DMS153 (cell line): ENCODE results near the gene ABCA1.
"Not testable (repeated sequence)": the region's sequence is repeated elsewhere in the genome, so short reads cannot be mapped to it uniquely, and the experiment has no call there.

Experiments used
- DNase-seq: peaks from one replicate; lab custom pipeline; 2025; lab: John Stamatoyannopoulos, UW

ABCA1 gene

GRCh38 chr9:104950838-104951237, 22.9 kb upstream of the ABCA1 start:
- no peak for DNase-seq

DNA sequence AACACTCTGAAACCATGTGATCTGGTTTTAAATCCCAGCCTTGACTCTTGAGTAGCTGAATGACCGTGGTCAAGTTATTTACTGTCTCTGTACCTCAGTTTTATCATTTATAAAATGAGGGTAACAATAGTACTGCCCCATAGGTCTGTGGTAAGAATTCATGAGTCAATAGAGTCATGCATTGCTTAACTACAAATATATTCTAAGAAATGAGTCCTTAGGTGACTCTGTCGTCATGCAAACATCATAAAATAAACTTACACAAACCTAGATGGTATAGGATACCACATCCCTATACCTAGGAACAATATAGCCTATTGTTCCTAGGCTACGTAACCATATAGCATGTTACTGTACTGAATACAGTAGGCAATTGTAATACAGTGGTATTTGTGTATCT, 20.3 kb upstream of the ABCA1 start:
- no peak for DNase-seq

GRCh38 chr9:104944871-104945270, 16.9 kb upstream of the ABCA1 start:
- no peak for DNase-seq

GRCh38 chr9:104944356-104944755, 16.4 kb upstream of the ABCA1 start:
- no peak for DNase-seq

GRCh38 chr9:104941597-104941996, 13.6 kb upstream of the ABCA1 start:
- no peak for DNase-seq

- no peak for DNase-seq
These were observed 8.3 kb upstream of the ABCA1 start for GRCh38 chr9:104936291-104936690.

DNA sequence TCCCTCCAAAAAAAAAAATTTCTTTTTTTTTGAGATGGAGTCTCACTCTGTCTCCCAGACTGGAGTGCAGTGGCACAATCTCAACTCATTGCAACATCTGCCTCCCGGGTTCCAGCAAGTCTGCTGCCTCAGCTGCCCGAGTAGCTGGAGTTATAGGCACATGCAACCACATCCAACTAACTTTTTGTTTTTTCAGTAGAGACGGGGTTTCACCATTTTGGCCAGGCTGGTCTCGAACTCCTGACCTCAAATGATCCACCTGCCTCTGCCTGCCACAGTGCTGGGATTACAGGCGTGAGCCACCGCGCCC, 7.5 kb upstream of the ABCA1 start:
- DNase-seq, result not testable (repeated sequence)

DNA sequence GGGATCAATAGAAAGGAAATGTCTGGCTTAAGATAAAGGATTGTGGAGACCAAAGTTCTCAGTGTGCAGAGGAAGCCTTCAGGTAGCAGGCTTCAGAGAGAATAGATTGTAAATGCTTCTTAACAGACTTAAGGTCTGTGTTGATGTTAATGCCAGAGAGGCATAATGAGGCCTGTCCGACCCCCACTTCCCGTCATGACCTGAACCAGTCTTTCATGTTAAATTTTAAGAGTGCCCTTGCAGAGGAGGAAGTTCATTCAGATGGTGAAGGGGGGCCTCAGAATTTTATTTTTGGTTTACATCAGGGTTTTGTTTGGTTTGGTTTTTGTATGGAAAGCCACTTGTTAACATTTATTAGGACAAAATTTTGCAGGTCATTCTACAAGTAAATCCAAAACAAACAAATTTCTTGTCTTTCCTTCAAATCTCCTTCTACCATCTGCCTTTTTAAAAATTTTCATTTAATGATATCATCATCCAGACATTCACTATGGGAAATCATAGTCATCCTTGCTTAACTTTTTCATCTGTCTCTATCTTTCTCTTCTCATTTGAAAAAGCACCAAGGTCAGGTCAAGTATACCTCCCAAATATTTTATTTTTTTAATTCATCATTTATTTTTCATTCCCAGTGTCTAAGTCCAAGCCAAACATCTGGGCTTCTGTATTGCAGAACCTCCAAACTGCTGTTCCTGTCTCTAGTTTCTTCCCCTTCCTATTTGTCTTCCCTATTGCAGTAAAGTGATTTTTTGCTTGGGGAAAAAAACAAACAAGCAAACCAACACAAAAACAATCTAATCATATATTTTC, 6.9 kb upstream of the ABCA1 start:
- no peak for DNase-seq

DNA sequence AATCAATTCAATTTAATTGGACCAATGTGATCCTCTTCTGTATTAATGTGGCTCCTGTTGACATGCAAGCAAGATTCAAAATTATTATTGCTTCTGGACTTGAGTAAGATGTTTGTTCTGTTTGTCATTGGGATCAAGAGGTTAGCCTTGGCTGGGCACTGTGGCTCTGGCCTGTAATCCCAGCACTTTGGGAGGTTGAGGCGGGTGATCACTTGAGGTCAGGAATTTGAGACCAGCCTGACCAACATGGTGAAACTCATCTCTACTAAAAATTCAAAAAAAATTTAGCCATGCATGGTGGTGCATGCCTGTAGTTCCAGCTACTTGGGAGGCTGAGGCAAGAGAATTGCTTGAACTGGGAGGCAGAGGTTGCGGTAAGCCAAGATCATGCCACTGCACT, 5.1 kb upstream of the ABCA1 start:
- not testable (repeated sequence) for DNase-seq

DNA sequence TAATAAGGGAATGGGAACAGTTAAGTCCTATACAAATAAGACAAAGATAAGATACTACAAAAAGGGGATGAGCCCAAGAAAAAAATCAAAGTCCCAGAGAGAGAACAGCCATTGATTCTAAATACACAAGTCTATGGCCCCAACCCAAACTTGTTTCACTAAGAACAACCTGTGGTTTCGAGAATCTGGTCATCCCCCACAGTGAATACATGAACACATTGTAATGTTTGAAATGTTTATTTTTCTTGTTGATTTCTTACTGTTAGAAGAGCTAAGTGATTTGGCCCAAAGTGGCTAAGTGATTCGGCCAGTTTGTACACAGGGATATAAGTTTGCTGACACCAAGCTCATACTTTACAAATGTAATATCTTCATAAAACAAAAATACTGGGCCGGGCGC, 3.3 kb upstream of the ABCA1 start:
- no peak for DNase-seq

DNA sequence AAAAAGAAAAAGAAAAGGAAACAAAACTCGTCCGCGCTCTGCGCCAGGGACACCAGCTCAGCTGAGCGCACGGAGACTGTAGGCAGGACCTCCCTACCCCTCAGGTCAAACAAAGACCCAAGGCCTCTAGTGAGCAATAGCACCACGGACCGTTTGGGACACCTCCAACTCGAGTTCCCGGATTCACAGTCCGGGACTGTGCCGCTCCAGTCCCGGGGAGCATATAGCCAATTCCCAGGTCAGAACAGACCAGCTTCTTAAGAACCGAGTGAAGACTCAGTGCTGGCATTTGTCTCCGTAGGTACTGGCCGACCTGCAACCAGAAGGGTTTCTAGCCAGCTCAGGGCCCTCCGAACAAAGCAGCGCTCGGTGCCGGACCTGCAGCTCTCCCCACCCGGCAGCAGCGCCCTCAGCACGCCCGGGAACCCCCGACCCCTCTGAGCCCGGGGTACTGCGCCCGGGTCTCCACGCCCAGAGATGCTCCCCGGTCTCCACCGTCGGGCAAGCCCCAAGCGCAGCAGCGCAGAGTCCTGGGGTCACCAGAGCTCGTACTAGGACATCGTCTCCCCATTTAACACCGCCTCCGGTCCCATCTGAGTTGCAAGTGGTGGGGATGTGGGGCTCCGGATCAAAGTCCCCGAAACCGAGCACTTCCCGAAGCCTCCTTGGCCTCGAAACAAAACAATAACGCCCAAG, 591 bp downstream of the ABCA1 start:
- DNase-seq, result peak; percentile 6

DNA sequence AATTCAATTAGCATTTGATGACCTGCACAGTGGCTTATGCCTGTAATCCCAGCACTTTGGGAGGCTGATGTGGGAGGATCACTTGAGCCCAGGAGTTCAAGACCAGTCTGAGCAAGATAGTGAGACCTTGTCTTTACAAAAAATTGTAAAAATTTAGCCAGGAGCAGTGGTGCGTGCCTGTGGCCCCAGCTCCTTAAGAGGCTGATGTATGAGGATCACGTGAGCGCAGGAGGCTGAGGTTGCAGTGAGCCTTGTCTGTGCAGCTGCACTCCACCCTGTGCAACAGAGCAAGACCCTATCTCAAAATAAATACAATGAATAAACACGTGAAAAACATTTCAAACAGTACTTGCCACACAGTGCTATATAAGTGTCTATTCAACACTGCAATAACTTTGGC, 4.2 kb downstream of the ABCA1 start:
- no peak for DNase-seq

DNA sequence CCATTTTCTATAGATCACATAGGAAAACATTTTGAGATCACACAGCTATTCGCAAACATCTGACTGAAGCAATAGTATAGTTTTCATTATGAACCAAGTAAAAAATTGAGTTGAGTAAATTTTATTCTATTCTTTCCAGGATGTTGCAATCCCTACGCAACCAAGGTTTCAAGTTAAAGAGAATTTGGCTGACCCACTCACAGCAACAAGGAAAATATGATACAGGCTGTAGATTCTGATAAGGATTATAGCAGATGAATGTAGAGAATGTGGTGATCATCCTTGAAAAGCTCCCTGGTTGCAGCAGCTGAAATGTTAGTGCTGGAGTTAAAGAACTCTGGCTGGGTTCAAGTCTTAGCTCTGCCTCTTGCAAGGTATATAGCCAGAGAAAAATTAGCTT, 4.7 kb downstream of the ABCA1 start:
- no peak for DNase-seq

DNA sequence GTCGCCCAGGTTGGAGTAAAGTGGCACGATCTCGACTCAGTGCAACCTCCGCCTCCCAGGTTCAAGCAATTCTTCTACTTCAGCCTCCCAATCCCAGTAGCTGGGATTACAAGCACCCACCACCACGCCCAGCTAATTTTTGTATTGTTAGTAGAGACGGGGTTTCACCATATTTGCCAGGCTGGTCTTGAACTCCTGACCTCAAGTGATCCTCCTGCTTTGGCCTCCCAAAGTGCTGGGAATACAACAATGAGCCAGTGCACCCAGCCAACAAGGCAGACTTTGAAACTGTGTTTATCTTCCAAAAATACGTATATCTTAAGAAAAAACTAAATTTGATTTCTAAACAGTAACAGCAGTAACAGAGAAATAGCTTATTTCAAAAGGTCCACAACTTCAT, 5.2 kb downstream of the ABCA1 start:
- not testable (repeated sequence) for DNase-seq

DNA sequence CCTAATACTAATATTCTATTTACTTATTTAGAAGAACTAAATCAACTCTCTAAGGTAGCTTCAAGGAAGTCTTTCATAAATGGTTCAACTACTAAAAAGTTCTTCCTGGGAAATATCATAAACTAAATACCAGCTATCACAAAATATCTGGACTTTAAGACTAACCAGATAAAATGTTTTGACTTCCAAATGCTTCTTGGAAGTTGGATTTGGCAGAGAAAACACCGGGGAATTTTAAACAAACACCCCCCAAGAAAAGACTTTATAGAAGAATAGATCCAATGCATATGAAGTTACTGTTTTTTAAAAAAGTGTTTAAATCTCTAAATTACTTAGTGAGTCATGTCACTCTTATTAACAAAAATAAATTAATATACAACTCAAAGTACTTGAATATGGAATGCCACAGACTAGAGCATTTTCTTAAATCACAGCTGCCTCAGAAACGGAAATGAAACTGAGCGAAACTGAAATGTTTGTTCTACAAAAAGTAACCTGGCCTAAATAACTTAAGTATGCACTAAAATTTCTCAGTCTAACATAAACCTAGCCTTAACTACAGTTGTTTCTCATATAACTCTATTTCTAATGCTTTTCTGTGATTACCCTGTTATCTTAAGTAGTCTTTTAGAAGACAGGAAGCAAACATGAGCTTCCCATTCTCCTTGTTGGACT, 6.8 kb downstream of the ABCA1 start:
- DNase-seq, result no peak

DNA sequence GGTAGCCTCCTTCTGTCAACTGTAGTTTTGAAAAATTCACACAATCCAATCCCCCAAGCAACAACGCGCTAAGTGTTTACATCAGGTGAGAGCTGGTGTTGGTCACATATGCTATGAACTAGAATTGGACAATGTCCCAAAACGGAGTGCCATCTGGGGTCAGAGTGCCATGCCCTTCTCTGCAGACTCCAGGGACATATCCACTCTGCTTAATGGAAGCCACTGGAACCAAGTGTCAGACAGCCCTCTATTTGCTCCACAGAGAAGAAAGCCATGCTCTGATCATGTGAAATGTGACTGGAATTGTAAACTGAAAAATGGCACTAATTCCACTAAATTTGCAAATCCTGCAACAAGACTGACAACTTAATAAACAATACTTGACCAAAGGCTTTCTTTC, 12.2 kb downstream of the ABCA1 start:
- no peak for DNase-seq

DNA sequence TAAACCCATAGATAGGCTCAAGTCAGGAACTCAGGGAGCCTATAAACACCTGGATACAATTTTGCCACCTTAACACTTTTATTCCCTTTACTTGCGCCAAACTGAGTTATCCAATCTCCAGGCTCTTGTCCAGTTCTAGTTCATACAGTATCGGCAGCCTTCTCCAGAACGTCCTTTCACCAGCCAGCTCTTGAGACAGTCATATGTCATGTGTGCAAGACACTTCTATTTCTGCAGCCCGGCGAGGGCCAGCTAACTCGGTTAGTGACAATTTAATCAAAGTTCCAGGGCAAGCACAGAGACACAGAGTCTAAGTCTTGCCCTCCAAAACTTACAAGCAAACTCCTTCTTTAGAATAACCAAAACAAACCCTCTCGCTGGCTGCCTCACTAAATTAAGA, 12.9 kb downstream of the ABCA1 start:
- DNase-seq, result no peak

DNA sequence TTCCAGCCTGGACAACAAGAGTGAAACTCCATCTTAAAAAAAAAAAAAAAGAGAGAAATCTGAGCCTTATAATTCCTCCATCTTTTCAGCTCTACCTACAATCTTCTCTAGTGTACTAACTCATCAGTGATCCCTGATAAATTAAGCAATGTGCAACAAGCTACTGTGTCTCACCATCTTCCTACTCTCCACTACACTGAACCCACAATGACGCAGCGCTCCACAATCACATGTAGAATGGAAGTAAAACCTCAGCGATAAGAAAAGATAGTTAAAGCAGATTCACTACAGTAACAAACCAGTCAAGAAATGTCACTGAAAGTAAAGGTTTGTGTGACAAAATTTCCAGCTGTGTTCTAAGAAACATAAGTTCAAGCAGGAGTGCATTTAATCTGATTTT, 13.5 kb downstream of the ABCA1 start:
- no peak for DNase-seq

DNA sequence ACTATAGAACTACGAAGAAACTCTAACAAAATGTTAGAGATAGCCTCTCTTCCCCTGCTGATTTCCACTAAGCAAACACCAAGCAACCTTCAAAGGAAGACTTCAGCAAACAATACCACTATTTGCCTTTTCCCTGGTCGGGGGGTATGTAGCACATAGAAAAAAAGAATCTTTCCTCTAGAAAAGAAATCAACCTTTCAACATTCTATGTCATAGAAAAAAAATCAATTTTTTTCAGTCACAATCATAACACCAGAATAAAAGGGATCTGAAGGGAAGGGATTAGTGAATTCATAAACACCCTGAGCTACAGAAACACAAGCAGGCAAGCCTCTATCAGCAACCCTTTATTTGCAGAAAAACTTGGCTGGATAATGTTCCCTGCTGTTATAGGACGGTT, 15.3 kb downstream of the ABCA1 start:
- no peak for DNase-seq

DNA sequence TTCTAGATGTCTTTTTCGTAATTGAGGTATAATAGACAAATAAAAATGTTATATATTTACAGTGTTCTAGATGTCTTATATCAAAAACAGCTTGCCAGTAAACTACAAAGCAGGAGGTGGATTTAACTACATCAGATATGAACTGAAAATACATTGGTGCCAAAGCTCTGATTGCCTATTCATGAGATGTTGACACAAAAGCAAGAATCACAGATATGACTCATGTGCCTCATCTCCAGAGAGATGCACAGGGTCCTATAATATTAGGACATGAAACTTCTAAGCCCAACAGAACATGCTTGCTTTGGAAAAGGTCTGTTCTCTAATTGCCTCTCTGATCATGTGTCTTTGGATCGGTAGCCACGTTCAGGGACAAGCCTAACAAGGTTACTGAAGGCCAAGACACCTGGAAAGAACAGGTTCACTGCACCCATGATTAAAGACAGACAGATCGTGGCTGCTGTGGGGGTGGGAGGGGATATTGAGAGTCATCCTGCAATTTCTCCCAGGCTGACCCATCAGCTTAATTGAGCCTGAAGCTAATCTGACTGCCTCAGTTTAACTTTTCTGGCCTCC, 16.8 kb downstream of the ABCA1 start:
- DNase-seq, result no peak

DNA sequence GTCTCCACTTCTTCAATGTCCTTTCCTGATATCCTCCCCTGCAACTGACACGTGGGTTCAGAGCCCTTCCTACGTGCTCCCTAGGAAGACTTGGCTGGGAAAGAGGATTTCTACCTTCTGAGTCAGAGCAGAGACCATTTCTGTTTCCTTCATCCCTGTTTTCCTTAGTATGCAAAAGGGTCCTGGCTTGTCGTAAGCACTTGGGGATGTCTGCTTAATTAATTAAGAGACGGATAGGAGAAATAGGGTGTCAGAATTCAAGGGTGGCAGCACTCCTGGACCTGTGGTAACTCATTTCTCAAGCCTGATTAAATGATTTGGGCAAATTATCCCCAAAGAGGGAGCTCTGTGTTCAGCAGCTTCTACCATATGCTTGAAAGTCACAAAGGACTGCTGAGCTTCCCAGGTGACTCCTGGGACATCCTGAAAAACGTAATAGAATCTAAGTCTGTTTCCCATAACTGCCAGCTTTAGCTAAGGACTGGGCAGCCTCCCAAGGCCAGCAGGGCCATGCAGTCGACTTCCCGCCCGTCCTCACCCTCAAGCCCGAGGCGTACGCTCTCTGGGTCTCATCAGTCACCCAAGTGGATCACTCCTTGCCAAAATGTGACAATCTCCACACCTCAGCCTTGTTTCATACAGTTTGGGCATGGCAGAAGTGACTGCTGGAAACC, 20.5 kb downstream of the ABCA1 start:
- no peak for DNase-seq
